ENCODE measurements around the gene GNG2. TPM values are rescaled to one million over a fixed set of nuclear protein-coding genes. Genes with fewer than 3 reads are reported as not detected.

The GNG2 gene
- total and polyA plus RNA-seq, 2 experiments from 2014 or later: 9.9 to 14.8 TPM

DNA sequence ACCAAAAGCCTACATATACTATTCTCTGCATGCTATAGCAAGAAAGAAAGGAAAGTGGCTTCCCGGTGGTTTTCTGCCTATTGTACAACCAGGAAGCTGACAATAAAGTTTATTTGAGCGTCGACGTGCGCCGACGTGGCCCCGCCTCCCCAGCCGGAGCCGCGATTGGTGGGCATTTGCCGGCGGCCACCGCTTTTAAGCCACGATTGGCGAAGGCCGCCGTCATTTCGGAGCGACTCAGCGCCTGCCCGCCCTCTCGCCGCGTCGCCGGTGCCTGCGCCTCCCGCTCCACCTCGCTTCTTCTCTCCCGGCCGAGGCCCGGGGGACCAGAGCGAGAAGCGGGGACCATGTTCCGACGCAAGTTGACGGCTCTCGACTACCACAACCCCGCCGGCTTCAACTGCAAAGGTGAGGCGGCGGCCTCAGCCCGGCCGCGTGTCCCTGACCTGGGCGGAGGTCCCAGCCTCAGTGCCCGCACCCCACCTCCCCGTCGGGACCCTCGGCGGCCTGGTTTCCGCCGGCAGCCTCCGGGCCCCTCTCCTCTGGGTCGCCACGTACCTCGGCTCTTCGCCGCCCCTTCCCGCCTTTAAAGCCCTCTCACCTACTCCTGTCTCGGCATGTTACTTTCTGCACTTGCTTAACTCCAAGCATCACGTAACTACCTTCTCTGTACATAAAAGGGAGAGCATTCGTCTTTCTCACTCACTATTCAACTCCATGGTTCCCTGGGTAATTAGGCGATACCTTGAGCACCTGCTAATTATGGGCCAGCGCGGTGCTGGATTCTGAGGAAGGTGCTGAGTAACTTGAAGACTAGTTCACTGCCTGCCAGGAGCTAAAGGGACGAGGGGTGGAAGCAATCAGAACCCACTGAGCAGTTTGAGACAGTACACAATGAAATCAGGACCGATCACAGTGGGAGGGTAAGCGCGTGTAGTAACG, 129.2 kb downstream of the GNG2 start, which contains the start of gene RTRAF:
TSS of gene RTRAF (plus strand) at position 254 of the 942 bp plus-strand sequence. CDS start at position 348, 94 bp downstream.
- Histone ChIP-seq H3K79me2 (replicated peaks; ENCODE audit: insufficient read depth) (peaks cover 44% of the 10 kb centered on the region), H2AFZ (peak within 1 kb of the TSS; percentile 94), H3K36me3 (ENCODE audit: insufficient read depth) (peaks cover 18% of the 10 kb centered on the region; the same call in 1 of the 2 replicates), H3K4me1 (ENCODE audit: insufficient read depth) (peaks cover 4% of the 10 kb centered on the region; the same call in 1 of the 2 replicates), H3K27me3 (ENCODE audit: insufficient read depth) (no peaks in the 10 kb centered on the region), H3F3A (replicated peaks; ENCODE audit: low read depth) (no peaks in the 10 kb centered on the region), H4K20me1 (replicated peaks; ENCODE audit: insufficient read depth) (peaks cover 9% of the 10 kb centered on the region; the same call in 1 of the 2 replicates), H3K9me2 (ENCODE audit: insufficient read depth) (no peaks in the 10 kb centered on the region), H3K27ac (ENCODE audit: low read depth) (peak within 1 kb of the TSS; percentile 89), H3K4me2 (peak within 1 kb of the TSS; percentile 87), H3K4me3 (peak within 1 kb of the TSS; percentile 96)
- peaks cover 2% of the 10 kb centered on the region for H3K27me3 Mint-ChIP-seq (ENCODE audit: insufficient read depth, low read depth, poor library complexity)
- peak; percentile 82 for TF ChIP-seq POLR2AphosphoS5 (IDR thresholded peaks at IDR 0.05; ENCODE audit: low read depth)
- TF ChIP-seq ZNF114 (CRISPR knock-in tag; IDR thresholded peaks at IDR 0.05): no peak
- TF ChIP-seq CREB1 (CRISPR knock-in tag; IDR thresholded peaks at IDR 0.05; ENCODE audit: low read depth): peak; percentile 95
- no peak for TF ChIP-seq NANOG (IDR thresholded peaks at IDR 0.05; ENCODE audit: borderline replicate concordance)
- TF ChIP-seq ZNF331 (CRISPR knock-in tag; IDR thresholded peaks at IDR 0.05; ENCODE audit: low read depth): no peak
- TF ChIP-seq STAT1 (IDR thresholded peaks at IDR 0.05; ENCODE audit: unreplicated experiment): no peak
- TF ChIP-seq ETS1 (IDR thresholded peaks at IDR 0.05): peak; percentile 57; the same call in 1 of the 2 replicates
- TF ChIP-seq EZH2 (IDR thresholded peaks at IDR 0.05; ENCODE audit: low read depth, unreplicated experiment): no peak
- no peak for TF ChIP-seq JUNB (IDR thresholded peaks at IDR 0.05; ENCODE audit: unreplicated experiment)
- TF ChIP-seq, protein P1, sequence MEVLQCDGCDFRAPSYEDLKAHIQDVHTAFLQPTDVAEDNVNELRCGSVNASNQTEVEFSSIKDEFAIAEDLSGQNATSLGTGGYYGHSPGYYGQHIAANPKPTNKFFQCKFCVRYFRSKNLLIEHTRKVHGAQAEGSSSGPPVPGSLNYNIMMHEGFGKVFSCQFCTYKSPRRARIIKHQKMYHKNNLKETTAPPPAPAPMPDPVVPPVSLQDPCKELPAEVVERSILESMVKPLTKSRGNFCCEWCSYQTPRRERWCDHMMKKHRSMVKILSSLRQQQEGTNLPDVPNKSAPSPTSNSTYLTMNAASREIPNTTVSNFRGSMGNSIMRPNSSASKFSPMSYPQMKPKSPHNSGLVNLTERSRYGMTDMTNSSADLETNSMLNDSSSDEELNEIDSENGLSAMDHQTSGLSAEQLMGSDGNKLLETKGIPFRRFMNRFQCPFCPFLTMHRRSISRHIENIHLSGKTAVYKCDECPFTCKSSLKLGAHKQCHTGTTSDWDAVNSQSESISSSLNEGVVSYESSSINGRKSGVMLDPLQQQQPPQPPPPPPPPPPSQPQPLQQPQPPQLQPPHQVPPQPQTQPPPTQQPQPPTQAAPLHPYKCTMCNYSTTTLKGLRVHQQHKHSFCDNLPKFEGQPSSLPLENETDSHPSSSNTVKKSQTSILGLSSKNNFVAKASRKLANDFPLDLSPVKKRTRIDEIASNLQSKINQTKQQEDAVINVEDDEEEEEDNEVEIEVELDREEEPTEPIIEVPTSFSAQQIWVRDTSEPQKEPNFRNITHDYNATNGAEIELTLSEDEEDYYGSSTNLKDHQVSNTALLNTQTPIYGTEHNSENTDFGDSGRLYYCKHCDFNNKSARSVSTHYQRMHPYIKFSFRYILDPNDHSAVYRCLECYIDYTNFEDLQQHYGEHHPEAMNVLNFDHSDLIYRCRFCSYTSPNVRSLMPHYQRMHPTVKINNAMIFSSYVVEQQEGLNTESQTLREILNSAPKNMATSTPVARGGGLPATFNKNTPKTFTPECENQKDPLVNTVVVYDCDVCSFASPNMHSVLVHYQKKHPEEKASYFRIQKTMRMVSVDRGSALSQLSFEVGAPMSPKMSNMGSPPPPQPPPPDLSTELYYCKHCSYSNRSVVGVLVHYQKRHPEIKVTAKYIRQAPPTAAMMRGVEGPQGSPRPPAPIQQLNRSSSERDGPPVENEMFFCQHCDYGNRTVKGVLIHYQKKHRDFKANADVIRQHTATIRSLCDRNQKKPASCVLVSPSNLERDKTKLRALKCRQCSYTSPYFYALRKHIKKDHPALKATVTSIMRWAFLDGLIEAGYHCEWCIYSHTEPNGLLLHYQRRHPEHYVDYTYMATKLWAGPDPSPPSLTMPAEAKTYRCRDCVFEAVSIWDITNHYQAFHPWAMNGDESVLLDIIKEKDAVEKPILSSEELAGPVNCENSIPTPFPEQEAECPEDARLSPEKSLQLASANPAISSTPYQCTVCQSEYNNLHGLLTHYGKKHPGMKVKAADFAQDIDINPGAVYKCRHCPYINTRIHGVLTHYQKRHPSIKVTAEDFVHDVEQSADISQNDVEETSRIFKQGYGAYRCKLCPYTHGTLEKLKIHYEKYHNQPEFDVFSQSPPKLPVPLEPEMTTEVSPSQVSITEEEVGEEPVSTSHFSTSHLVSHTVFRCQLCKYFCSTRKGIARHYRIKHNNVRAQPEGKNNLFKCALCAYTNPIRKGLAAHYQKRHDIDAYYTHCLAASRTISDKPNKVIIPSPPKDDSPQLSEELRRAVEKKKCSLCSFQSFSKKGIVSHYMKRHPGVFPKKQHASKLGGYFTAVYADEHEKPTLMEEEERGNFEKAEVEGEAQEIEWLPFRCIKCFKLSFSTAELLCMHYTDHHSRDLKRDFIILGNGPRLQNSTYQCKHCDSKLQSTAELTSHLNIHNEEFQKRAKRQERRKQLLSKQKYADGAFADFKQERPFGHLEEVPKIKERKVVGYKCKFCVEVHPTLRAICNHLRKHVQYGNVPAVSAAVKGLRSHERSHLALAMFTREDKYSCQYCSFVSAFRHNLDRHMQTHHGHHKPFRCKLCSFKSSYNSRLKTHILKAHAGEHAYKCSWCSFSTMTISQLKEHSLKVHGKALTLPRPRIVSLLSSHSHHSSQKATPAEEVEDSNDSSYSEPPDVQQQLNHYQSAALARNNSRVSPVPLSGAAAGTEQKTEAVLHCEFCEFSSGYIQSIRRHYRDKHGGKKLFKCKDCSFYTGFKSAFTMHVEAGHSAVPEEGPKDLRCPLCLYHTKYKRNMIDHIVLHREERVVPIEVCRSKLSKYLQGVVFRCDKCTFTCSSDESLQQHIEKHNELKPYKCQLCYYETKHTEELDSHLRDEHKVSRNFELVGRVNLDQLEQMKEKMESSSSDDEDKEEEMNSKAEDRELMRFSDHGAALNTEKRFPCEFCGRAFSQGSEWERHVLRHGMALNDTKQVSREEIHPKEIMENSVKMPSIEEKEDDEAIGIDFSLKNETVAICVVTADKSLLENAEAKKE (CRISPR knock-in tag; IDR thresholded peaks at IDR 0.05): no peak
- no peaks in the 10 kb centered on the region for H3K9me3 Mint-ChIP-seq
- peak within 1 kb of the TSS; percentile 95 for H3K4me3 Mint-ChIP-seq
- peaks cover 37% of the 10 kb centered on the region for H3K36me3 Mint-ChIP-seq (ENCODE audit: low read depth)
- peaks cover 3% of the 10 kb centered on the region for H3K4me1 Mint-ChIP-seq
- peak within 1 kb of the TSS; percentile 97 for H3K27ac Mint-ChIP-seq
- DNase-seq (ENCODE audit: low spot score) (peak; percentile 95), ATAC-seq (peak; percentile 97)
